Measurements from ENCODE around the gene YJEFN3.

- TF ChIP-seq POLR2A (IDR thresholded peaks at IDR 0.05) = no peak
- no peak for TF ChIP-seq CTCF (IDR thresholded peaks at IDR 0.05)
- no peak for TF ChIP-seq POLR2AphosphoS5 (IDR thresholded peaks at IDR 0.05)
These were observed 18.0 kb downstream of the YJEFN3 start for GRCh38 chr19:19546751-19547162.

All from prostate gland (tissue), 2 donors.